NCI-H2196 (cell line): ENCODE results near the gene ZNF513.
A peak's percentile ranks its signal among the peaks of the same experiment; 100 is the strongest.
"Not testable (repeated sequence)": the region's sequence is repeated elsewhere in the genome, so short reads cannot be mapped to it uniquely, and the experiment has no call there.

ENCODE experiments used
- DNase-seq: peaks from one replicate; lab custom pipeline; 2025; ENCODE audit not compliant: unreplicated experiment; lab: John Stamatoyannopoulos, UW

Gene ZNF513

GRCh38 chr2:27380626-27381545 lies at the start of gene ZNF513:
ZNF513 (minus strand) TSS chr2:27380734; CDS start chr2:27380526, 208 bp downstream.
- DNase-seq: peak; percentile 98

DNA sequence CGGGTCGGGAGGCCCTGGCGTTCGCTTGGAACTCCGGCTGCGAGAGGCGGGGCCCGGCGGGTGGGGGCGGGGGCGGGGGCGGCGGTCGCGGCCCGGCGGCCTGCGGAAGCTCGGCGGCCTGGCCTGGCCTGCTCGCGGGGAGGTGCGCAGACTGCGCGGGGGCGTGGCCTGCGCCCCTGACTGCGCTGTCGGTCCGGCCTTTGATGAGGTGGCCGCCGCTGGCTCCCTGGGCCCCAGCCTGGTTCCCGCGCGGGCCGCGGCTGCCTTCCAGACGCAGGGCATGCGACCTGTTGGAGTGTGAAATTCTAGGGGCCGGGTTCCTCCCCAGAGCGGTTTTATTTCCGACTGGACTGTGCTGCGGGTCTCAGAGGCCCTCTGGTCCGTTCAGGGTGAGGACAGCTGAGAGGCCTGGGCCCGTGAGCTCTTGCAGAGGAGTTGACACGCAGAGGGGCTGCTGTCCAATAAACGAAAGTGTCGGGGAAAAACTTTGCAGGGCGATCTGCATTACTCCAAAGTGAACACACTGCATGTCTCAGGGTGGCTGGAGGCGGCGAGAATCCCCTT lies 48.5 kb upstream of the ZNF513 start:
- DNase-seq: peak; percentile 76

DNA sequence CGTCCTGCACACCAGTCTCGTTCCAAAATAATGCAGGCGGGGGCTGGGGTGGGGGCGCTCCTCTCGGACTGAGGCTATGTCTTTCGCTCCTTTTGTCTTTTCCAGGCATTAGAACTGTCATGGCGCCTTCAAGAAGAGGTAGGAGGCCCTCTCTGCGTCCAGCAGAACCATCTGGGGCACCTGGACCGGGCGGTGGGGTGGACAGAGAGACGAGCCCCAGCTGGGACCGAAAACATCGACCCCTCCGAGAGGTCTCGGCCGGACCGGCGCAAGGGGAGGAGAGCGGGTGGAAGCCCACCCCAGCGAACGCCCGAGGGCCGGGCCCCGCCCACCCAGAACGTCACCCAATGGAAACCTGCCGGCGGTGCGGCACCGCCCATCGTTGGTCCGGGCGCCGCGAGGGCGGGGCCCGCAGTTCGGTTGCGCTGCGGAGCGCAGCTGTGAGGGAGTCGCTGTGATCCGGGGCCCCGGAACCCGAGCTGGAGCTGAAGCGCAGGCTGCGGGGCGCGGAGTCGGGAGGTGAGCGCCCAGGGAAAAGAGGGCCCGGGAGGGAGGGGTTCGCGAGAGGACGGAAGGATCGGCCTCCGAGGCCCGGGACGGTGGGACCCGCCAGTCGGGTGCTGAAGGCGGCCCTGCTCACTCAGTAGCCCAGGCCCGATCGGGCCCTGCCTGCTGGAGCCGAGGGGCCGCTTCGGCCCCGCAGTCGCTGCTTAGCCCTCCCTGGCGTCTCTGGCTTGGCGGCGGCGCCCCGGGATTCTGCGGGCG lies 47.9 kb upstream of the ZNF513 start, which contains the start of gene NRBP1:
Gene NRBP1, plus strand, starts transcription at position 419 of the 765 bp plus-strand sequence. CDS start 4,643 bp downstream, outside the sequence.
- peak; percentile 96 for DNase-seq

- DNase-seq: no peak
These were observed 47.3 kb upstream of the ZNF513 start for GRCh38 chr2:27427863-27428212.

DNA sequence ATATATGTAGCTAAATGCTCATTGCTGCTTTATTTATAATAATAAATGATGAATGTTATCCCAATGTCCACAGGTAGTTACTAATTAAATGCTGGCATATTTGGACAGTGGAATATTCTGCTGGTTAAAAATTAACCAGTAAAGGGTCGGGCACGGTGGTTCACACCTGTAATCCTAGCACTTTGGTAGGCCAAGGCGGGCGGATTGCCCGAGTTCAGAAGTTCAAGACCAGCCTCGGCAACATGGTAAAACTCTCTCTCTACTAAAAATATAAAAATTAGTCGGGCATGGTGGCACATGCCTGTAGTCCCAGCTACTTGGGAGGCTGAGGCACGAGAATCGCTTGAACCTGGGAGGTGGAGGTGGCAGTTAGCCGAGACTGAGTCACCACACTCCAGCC lies 44.5 kb upstream of the ZNF513 start:
- DNase-seq: not testable (repeated sequence)

DNA sequence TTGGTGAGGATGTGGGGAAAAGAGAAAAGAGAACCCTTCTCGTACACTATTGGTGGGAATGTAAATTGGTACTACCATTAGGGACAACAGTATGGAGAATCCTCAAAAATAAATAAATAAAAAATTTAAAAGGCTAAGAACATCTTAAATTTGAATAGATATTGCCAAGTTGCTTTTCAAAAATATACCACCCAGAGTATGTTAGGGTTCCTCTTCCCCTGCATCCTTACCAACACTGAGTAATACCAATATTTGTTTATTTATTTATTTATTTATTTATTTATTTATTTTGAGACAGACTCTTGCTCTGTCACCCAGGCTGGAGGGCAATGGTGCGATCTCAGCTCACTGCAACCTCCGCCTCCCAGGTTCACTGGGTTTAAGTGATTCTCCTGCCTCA lies 42.4 kb upstream of the ZNF513 start:
- no peak for DNase-seq

- no peak for DNase-seq
These were observed 41.2 kb upstream of the ZNF513 start for GRCh38 chr2:27421660-27422250.

DNA sequence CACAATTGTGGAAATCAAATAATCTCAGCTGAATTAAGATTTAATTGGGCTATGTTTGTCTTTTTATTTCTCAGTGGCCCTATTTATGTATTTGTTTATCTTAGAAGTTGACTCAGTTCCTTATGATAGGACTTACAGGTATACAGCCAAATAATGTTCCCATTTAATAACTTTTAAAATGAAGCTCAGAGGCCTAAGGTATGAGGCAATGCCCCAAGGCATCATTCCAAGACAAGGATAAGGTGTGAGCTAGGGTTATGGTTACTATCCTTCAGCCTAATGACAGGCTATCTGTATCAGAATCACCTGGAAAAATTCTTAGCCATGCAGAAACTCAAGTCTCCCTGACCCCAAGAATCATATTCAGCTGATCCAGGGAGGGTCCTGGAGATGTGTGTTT lies 40.5 kb upstream of the ZNF513 start:
- no peak for DNase-seq

DNA sequence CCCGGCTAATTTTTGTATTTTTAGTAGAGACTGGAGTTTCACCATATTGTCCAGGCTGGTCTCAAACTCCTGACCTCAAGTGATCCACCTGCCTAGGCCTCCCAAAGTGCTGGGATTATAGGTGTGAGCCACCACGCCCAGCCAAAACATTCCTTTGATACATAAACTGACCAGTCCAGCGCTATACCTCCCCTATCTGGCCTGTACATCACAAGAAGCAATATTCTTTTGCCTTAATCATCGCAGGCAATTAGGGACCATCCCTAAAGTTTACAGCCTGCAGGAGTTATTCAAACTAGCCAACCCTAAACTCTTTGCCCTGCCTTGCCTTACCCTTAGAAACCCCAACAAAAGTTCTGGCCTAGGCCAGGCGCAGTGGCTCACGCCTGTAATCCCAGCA lies 35.6 kb upstream of the ZNF513 start:
- DNase-seq: no peak

DNA sequence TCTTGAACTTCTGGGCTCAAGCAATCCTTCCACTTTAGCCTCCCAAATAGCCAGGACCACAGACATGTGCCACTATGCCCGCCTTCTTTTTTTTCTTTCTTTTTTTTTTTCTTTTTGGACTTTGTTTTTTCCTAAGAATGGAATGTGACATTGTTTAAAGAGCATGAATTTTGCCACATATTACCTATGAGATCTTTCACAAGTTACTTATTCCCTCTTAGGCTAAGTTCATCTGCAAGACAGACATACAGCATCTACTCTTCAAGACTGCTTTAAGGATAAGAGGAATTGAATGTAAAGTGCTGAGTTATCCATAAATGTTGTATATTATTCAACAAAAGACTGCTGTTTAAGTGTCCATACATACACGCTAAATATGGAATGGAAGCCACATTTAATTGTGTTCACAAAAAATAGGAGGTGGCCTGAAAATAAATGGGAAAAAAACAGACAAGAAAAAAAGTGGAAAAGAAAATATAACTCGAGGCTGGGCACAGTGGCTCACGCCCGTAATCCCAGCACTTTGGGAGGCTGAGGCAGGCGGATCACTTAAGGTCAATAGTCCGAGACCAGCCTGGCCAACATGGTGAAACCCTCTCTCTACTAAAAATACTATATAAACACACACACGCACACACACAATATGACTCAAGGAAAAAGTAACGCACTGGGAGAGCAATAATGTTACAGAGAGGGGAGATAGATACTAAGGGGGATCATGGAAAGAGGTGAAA lies 32.1 kb upstream of the ZNF513 start:
- no peak for DNase-seq

DNA sequence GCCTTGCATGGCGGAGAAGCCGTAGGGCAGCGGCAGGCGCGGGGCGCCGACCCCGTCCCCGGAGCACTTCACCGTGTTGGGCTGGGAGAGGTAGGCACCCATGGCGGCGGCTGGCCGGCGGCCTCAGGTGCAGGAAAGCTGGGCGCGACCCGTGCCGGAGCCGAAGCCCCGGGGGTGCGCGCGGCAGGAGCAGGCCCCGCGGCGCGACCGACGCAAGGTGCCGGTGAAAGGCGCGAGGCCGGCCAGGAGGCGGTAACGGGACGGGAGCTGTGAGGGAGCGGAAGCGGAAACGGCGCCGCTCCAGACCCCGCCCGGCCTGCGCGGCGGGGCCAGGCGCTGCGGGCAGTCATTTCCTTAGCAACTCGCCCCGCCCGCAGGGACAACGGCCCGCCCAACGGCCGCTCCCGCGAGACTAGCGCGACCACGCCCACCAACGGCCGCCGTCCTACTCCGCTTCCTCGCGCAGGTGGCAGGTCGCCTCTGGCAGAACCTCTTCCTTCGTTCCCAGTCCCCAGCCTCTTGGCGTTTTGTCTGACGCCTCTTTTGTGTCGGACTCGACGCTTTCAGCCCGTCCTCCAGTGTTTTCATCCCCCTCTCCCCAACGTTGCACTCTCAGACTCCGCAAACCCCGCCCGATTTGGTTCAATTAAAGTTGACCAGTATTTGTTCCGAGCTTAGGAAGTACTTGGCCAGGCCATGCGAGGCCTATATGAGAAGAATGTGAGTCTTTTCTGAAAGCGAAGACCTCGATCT lies 29.0 kb upstream of the ZNF513 start, which contains the start of gene PPM1G:
Gene PPM1G, minus strand, starts transcription at position 271 of the 753 bp plus-strand sequence. Its CDS starts 169 bp downstream, at position 102.
- peak; percentile 98 for DNase-seq

DNA sequence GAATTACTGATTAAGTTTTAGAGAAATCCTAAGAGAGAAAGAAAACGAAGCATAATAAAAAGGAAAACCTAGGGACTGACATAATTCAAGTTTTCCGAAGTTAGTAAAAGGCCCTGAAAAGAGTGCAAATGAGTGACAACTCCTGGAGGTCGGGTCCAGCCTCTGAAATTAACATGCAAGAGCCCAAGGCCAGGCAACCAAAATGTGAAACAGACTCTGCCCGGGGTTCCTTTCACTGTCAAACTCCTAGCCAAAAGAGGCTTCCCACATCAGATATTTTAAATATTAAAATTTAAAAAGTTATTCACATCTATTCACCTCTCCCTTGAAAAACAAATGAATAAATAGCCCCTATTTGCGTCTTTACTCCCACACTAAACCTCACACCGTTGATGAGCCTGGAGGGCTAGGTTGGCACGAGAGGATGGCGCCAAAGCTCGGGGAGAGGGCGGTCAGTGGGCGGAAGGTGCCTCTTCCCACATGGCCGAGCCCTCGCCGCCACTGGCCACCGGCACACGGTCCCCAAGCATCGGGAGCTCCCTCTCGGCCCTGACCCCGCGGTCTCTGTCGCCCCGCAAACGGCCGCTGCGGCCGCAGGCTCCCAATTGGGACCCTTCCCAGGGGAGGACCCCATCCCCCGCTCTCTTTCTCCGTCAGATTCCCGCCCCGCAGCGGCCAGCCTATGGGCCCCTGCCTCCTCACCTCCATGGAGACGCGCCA lies 28.2 kb upstream of the ZNF513 start:
- DNase-seq: no peak

- DNase-seq: peak; percentile 32
These were observed 27.4 kb upstream of the ZNF513 start for GRCh38 chr2:27407798-27408491.

DNA sequence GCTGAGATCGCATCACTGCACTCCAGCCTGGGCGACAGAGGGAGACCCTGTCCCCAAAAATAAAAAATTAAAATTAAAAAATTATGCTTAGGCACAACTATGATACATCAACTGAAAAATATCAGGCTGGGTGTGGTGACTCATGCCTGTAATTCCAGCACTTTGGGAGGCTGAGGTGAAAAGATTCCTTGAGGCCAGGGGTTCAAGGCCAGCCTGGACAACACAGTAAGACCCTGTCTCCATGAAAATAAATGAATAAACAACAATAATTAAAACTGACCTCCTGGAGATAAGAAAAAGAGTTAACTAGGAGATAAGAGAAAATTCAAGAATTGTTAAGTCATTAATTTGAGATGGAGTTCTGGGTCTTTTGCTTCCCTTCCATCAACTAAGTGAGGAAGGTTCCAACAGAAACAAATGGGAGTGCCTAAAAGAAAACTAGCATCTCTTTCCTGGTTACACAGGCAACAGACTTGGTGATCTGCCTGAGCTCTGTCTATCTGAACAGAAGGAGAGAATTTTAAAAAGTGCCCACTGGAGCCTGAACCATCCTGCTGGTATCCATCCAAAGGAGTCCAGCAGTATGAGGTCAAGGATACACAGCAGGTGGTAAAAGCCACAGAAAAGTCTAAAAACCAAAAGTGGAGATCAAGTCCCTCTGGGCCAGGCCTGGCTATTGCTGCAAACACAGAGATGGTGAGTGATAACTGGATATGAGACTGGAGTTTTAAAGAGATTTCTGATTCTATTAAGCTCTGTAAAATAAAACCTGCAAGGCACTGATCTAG lies 20.0 kb upstream of the ZNF513 start:
- DNase-seq: no peak

- DNase-seq: no peak
These were observed 18.4 kb upstream of the ZNF513 start for GRCh38 chr2:27398962-27399361.

- no peak for DNase-seq
These were observed 12.7 kb upstream of the ZNF513 start for GRCh38 chr2:27393225-27393624.

DNA sequence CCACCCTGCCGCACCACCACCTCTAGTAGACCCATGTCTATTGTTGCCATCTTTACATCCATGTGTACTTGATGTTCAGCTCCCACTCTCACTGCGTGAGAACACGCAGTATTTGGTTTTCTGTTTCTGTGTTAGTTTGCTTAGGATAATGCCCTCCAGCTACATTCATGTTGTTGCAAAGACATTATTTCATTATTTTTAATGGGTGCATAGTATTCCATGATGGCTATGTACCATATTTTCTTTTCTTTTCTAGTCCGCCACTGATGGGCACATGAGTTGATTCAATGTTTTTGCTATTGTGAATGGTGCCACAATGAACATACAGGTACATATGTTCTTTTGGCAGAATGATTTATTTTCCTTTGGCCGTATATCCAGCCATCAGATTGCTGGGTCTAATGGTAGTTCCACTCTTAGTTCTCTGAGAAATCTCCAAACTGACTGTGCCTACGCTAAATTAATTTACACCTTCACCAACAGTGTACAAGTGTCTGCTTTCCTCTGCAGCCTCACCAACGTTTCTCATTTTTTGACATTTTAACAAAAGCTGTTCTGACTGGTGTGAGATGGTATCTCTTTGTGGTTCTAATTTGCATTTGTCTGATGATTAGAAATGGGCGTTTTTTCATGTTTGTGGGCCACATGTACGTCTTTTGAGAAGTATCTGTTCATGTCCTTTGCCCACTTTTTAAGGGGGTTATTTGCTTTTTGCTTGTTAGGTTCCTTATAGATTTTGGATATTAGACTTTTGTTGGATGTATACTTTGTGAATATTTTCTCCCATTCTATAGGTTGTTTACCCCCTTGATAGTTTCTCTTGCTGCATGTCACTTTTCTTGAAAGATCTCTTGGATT lies 10.5 kb upstream of the ZNF513 start:
- DNase-seq: no peak
